Stimulated activated CD4-positive, alpha-beta T cell treated with anti-CD3 and anti-CD28 coated beads, Interleukin-15, amount 100 ng/mL, for 48 hours (primary cell): ENCODE measurements around the gene HDAC4.

ENCODE experiments used
- DNase-seq, 2 donors: peaks; one replicate each; pipeline ENCODE4 v3.0.0-alpha.2; 2020; ENCODE audit warnings: low read depth in 2 of 2

HDAC4 gene

DNA sequence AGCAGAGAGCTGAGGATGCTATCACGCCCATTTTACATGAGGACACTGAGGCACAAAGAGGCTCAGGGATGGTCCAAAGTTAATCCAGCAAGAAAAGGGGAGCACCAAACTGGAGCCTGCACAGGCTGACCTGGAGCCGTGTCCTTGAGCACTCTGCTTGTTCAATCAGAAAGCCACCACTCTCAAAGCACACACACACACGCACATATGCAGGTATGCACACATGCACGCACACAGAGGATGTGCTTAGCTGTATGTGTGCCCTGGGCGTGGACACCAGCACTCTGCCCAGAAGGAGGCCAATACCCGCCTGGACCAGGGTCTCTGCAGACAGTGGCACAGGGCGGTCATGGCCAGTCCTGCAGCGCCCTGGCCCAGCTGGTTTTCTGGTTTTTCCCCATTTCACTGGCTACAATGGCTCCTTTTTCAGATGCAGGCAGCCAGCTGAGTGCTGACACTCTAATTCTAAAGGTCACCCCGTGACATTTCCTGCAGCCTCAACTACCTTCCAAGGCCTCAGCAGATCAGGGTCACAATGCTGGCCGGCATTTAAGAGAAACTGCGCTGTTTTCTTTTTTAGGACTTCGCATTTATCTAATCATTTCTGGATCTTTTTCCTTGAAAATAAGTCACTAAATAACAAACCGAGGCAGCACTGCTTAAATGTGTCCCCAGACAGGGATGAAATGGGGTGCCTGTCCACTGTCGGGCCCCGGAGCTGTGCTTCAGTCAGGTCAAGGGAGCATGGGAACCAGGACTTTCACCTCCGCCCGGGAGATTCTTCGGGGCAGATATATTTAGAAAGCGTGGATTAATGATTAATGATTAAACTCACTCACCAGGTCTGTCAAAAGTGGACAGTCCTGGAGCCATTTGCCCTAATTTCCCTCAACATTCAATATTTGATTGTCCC lies 104.5 kb downstream of the HDAC4 start:
- DNase-seq = no peak

DNA sequence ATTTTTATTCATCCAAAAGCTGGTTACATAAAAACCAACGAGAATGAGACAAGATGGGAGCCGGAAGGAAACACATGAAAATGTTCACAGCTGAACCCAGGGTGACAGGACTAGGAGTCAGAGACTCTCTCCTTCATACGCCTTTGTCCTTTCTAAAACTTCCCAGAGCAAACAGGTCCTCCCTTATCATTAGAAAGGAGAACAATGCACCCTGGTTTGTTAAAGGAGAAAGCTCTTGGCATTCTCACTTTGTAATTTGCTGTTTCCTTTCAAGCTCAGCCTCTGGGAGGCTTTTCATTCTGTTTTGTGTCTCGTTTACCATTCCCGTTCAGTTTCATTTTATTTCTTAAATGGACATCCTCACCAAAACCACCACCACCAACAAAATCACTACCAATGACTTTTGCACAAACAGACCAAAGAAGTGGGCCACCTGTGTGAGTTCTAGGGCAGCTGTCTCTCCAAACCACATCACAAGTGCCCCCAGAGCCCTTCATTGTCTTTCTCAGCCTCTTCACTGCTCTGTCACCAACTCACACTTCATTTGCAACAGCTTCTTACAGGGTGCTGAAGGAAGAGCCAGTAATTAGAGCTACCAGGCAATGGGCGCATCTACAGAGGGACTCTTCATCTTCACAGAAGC lies 105.3 kb downstream of the HDAC4 start:
- DNase-seq = no peak

DNA sequence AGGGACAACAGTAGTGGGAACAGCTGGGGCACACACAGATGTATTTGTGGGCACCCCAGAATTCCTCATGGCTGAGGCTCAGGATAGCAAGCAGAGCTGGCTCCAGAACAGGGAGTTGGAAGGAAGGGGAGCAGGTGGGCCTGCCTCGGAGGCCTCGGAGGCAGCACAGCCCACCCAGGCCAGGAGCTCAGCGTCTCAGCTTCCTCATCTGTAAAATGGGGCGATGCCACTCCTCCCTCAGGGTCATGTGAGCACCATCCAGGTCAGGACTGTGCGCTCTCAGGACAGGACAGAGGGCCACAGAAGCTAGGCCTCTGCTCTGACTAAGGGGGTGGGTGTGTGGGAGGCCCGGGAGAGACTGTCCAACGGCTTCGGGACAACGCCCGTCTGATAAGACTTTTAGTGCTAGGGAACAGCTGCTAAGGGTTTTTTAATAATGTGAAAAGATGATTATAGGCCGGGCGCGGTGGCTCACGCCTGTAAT lies 106.2 kb downstream of the HDAC4 start:
- DNase-seq = no peak

DNA sequence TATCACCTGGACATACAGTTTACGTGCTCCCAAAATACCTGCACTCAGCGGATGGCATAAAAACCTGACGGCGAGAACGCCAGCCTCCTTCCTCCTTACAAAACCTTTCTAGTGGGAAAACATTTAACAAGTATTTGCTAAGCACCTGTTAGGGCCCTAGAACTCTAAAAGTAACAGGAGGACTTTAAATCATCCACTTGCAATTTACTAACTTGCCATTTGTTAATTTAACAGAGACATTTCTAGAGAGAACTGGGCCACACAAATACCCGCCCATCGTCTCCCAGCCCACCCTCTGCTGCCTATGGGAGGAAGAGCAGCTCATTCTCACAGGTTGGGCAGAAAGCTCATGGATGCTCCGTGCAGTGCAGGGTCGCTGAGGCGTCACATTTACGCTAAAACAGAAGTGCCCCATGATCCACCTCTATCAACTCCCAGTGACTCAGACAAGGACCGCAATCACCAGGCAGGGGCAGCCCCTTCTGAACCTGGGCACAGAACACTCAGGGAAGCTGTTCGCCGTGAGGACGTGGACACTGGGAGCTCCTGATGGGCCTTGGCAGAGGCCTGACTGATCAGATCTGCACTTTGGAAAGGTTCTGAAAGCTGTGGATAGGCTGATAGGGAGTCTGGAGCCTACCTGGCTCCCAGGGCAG lies 106.9 kb downstream of the HDAC4 start:
- peak; percentile 64 for DNase-seq

DNA sequence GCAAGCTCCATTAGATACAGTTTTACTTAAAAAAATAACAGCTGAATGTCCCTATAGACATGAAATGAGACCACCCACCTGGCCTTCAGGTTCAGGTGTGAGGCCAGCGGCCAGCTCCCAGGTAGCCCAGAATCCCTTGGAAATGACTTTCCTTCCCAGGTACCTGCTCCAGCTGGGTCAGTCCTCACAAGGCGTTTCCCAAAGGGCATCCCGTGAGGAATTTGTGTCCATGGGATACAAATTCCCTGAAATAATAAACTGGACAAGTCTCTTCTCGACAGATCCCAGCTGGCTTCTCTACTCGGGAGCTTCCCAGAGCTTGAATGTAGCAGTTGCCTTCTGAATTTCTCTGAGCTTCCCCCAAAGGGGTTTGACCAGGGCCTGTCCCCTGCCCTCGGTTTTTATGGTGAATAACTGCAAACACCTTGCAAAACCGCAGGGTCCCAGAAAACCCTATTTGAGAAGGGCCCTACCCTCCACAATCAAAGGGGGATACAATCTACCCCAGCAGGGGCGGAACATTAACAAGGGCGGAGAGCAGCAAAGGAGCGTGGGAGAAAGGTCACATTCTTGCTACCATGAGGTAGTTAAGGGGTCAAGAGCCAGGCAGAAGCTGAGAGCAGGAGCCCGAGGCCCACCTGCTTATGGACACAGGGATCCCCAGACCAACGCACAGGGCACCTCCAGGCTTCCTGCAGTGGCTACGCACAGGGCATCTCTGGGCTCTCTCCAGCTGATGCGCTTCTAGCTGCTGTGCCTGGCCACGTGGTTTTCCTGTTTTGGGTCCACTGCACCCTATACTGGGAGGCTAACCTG lies 107.7 kb downstream of the HDAC4 start:
- DNase-seq = no peak

DNA sequence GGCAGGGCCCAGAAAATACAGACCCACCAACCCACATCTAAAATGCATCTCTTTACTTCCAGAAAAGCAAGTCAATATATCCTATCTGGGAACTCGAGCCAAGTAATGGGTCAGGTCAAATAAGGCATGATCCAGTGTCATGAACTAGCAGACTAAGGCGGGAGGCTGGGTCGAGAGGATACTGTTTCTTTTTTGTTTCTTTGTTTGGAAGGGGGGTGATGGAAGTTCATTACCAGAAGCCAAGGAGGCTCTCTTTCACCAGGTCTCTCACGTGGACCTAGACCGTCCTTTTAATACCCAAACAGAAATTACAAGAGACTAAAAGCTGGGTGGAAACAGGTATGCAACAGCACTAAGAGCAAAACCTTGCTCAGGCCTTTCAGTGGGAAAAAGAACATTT lies 108.3 kb downstream of the HDAC4 start:
- no peak for DNase-seq

DNA sequence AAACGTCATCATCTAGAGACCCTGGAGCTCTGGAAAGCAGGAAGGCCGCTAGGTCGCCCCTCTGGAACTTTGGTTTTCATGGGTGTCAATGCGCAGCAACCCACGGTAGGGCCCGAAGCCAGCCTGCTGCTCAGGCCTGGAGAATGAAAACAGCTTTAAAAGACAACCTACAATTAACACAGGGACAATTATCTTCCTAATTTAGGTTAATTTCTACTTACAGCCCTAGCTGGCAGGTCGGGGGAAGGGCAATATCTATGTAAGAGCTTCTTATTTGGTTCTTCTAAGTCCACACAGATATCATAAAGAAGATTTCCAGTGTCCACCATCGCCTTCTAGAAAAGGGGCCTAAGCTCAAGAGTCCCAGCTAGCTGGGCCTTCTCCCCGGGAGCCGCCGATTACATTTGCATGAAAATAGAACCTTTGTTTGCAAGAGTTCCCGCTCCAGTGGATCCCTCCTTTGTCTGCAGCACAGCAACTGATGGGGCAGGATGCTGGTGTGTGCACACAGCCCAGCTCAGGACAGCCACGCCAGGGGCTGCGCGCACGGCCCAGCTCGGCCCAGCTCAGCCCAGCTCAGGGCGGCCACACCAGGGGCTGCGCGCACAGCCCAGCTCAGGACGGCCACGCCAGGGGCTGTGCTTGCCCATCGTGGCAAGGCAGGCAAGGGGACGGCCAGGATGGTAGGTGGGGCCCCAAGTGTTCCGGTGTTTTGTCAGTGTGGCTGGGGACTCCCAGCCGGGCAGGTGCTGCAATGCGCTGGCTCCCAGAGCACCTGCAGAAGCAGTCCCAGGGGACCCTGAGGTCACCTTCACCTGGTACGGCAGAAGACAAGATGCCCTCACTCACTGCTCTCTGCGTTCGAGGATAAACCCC lies 109.1 kb downstream of the HDAC4 start:
- no peak for DNase-seq

DNA sequence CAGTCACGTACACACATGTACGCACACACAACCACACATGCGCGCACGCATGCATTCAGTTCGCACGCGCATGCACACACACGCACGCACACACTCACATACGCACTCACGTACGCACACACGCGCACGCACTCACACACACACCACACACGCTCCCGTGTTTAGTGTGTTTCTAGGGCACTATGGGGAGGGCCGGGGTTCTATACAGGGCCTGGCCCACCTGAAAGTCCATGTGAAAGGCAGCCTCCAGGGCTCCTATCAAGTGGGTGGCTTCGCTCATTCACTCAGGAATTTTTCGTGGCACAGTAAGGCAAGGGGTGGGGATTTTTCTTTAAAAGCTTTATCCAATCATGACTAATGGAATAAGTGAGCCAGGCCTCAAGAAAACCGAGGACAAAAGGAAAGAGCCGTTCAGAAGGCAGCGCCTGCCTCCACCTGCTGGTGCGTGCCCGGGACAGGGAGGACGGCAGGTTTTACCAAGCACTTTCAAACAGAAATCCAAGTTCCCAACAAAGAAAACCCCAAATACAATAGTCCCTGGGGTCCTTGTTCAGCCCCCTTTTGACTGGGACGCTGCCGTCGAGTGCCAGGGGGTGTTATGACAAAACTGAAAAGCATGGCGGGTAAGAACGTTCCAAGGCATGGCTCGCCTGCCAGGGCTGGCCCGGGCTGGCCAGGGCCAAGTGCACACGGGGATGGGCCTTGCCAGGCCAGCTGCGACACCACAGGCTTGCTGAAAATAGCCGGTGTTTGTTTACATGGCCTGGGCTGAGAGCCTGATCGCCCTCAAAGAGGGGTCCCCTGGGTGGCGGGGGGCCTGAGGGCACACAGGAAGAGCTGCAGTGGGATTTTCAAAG lies 110.0 kb downstream of the HDAC4 start:
- DNase-seq = no peak

DNA sequence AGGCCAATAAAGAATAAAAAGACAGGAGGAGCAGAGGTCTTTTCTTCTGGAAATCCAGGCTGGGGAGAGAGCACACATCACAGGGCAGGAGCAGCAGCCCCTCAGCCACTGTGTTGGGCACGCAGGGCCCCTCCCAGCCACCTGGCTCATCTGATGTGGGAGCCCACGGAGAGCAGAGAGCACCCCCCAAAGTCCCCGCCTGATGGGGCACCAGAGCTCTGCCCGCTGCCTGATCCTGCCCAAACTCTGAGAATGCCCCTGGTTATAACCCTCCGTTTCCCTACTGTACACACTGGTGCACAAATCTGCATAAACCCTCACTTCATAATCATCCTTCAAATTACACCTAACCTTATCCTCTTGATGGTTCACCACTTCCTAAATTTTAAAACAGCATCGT lies 111.3 kb downstream of the HDAC4 start:
- DNase-seq = no peak

DNA sequence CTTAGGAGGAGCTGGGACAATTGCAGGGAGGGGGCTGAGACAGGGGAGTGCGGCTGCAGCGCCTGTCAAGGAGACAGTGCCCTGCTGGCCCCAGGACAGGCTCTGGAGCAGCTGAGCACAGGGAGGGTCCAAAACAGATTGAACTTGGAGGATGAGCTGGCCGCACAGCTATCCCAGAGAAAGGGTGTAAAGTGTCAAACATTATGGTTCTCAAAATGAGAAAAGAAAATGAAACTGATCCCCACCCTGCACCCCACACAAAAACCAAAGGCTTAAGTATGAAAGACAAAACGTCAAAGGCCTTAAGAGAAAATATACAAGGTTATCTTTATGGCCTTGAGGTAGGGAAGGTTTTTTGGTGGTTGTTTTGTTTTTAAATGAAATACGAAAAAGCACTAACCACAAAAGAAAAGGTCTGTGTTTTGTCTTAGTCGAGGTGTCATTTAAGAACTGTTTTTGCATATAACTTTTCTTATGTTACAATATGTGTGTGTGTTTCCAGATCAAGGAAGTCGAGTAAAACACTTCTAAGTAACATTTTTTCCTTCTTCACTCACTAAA lies 111.8 kb downstream of the HDAC4 start:
- DNase-seq = no peak

DNA sequence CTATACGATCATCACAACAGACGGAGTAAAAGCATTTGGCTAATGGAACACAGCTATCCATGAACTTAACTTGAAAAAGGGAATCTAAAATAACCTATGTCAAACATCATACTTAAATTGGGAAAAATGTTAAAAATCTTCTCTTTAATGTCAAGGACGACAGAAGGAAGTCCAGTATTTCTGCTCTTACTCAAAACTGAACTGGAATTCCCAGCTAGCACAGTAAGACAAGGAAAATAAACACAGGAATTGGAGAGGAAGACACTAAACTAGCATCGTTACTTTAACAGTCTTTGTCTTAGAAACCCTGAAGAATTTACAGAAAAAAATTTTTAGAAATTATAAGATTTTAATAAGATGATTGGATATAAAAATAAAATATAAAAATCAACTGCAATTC lies 112.6 kb downstream of the HDAC4 start:
- no peak for DNase-seq

DNA sequence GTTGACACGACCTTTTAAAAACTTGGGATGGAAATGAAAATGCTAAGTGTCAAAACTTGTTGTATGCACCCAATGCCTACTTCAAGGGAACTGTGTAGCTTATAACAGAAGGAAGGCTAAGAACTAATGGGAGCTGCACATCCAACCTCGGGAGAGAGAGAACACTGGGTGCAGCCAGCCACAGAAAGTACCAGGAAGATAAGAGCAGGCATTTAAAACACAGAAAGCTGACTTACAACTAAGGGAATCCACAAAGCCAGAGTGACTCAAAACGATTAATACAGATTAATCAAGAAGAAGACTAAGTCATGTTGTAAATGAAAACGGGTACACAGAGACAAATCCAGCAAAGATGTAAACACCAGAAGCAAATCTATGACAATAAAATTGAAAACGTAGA lies 113.4 kb downstream of the HDAC4 start:
- DNase-seq = no peak

DNA sequence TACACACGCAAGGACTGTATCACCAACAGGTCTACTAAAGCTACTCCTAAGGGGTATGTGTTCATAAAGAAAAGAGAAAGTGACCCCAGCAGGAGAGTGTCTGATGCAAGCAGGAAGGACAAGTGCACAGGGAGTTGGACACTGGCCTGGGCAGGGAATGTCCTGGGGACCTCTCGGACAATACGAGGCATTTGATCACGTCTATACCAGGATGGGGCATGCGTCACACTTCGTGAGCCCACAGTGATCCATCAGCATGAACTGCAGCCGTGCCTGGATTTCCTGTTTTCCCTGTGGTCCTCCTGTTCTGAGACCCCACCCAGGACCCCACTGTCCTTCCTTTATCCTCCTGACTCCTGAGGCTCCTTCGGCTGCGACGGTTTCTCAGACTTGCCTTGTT lies 113.9 kb downstream of the HDAC4 start:
- no peak for DNase-seq

DNA sequence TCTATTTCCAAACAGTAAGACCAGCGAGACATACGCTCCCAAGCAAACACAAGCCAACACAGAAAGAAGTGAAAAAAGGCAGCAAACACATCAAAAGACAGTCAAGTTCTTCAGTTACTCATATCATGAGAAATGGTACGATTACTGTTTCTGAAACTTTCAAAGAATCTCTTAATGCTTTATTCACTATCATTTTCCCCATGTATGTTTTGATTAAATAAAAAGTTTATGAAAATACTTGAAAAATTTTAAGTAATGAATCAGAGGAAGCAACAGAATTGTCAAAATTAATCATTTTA lies 114.9 kb downstream of the HDAC4 start:
- DNase-seq = no peak

DNA sequence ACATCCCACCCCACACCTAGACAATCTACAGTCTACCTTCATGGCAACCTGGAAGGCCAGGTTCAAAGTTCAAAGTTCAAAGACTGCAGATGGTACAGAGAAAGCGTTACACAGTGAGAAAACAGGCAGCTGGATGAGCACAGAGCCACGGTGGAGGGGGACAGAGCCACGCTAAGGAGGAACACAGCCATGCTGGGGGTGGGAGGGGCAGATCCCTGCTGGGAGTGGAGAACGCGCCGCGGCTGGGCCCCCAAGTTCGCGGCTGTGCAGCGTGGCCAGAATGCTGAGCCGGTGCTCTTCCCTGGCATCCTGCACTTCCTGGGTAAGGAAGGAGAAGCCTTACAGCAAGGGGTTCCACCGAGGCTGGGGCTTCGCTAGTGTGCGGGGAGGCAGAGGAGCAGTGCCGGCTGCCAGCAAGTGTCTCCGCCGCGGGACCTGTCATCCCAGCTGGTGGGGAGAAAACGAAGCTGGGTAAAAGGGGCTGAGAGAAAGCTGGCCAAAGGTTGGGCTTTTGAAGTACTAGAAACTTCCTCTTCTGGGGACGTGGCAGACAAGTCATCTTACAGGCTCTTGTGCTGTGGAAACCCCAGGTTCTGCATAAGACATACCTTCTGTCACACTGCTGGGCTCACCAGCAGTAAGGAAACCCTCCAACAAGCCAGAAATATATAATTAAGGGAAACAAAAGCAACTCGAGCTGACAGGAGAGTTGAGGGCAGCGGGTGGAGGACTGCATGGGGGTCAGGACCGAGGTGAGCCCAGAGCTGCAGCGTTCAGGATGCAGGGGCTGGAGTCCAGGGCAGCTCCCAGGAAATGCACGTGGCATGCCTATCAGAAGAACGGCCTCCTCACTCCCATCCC lies 115.5 kb downstream of the HDAC4 start:
- no peak for DNase-seq

DNA sequence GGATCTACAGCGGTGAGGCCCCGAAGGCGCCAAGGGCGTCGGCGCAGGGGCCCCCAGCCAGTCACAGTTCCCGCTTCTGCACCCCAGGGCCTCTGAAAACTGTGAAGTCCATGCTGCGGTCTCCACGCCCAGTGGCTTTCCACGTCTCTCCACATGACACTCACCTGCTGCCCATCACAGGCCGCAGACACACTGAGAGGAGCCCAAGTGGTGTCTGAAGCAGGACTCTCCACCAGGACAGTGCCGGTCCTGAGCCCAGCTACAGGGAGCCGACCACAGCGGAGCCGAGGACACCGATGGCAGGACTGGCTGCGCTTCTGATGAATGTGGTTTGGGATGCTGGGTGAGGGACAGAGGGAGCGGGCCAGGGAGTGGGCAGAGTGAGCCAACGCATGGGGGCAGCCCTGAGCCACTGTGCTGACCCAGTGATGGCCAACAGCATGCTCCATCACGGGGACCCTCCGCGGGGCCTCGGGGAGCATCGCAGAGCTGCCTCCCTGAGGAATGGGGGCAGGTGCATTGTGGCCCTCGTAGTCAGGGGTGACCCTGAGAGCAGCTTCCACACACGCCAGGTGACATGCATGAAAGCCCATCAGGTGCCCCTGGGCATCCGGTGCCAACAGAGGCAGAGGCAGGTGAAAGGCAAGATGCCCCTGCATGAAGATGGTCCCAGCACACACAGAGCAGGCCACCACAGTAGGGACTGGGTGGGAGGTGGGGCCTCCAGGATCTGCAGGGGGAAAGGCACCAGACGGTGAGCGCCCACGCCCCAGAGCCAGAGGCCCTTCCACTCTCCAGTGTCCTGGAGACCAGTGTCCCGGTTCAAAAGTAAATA lies 116.6 kb downstream of the HDAC4 start:
- no peak for DNase-seq

DNA sequence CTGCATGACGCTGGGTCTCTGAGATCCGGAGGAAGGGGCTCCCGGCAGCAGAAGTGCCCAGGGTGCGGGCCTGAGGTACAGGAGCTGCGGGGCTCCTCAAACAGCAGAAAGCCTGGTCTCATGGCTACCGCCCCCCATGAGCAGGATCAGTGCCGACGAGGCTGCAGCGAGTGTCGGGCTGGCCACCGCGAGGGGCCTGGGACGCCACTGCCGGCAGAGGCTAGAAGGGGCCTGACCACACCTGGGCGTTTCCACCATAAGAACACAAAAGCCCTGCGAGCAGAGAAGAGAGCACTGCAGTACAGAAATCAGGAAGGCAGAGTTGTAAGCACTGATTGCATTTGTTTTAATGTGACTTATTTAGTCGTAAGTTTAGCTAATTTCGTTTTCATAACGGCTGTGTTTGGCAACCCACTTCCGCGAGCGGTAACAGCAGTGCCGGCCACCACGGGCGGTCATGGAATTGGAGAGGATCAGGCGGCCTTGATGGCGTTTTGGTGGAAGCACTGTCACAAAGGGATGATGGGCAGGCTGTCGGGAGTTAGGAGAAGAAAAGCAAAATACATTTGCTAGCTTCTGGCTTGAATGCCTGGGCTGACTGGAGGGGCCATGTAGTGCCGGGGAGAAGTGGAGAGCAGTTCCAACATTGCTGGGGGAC lies 117.4 kb downstream of the HDAC4 start:
- no peak for DNase-seq
